Activated T-helper 1 cell treated with Interleukin-2 at 50 U/mL for 16 hours (primary cell): Measurements from ENCODE around the gene SHE.
"Not testable (repeated sequence)": the region's sequence is repeated elsewhere in the genome, so short reads cannot be mapped to it uniquely, and the experiment has no call there.

Source experiments
- DNase-seq: peaks from one replicate; pipeline ENCODE4 v3.0.0-alpha.2; 2020; ENCODE audit warnings: low read depth

SHE gene

GRCh38 chr1:154514066-154514553 is 11.9 kb upstream of the SHE start:
- no peak for DNase-seq

DNA sequence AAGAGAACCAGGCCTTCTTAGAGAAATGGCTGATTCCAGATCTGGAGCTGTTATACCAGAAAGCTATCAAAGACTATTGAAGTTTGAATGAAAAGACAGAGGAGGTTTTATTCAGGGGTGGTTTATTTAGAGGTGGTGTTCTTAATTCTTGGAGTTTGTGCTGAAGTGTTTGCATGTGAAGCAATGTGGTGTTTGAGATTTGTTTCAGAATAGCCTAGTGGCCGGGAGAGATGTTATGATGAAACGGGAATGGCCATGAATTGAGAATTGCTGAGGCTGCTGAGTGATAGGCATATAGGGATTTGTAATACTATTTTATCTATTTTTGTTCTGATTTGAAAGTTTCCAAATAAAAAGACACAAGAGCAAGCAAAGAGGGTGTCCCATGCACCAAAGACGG is 10.5 kb upstream of the SHE start:
- DNase-seq: no peak

- no peak for DNase-seq
These were observed 1.7 kb upstream of the SHE start for GRCh38 chr1:154503898-154504297.

DNA sequence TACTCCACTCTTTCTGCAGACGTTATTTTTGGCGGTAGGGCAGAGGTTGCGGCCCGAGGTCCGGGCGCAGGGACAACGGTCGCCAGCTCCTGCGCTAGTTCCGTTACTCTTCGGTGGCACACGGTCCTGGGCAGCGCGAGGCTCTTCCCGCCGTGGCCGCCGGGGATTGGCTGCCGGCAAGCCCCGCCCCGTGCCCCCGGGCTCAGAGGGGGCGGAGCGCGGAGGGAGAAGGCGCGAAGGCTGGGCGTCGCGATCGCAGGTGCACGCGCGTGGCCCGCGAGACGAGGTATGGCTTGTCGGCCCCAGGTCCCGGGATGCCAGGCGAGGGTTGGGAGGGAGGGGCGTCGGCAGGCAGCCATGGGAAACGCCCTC is 518 bp upstream of the SHE start:
- no peak for DNase-seq

DNA sequence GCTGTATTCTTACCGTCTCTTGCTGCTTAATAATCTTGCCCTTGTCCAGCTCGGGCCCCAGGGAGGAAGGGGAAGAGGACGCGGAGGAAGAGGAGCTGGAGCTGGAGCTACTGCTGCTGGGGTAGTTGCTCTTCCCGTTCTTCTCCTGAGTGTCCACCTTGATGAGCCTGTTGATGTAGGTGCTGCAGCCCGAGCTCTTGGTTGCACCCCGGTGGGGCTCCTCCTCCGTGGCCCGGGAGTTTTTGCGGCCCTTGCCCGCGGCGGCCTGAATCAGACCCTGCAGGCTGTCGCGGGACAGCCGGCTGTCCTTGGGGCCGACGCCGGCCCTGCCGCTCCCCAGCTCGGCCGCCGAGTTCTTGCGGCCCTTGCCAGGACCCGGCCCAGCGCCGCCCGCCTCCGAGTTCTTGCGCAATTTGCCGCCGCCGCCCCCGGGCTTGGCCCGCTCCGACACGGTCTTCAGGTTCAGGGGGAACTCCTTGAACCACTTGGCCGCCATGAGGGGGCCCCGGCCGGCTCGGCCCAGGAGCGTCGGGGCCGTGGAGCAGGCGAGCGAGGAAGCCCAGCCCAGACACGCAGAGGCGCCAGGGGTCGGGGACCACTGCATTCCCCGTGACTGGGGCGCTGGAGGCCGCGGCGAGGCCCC is 668 bp downstream of the SHE start:
- DNase-seq: no peak

DNA sequence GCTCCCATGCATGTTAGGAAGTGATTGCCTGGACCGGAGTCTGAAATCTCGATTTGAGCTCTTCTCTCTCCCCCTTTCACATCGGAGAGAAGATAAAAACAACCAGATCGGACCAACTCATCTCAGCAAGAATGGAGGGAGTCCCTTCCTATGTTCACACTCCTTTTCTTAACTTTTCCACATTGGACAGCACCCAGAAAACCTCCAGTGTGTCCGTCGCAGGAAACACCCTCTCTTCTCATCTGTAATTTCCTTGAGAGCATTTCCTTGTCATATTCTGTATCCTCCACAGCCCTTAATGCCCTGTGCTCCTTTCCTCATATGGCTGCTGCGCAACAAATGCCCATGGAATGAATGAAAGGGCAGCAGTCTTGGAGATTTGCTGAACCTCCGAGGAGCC is 1.7 kb downstream of the SHE start:
- no peak for DNase-seq

DNA sequence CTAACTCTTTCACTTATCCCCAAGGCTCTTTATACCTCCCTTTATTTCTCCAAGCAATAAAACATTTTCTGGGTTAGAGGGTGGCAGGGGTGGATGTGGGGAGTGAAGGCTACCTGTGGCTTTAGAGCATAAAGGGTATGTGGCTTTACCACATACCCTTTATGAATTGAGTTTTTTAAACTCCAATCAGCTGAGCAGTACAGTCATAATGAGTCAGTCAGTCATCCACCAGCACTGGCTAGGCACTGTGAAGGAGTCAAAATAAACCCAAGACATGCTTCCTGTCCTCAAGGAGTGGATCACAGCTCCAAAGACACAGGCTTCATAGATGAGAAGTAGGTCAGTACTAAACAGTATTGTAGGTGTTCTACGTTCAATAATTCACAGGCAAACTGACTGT is 2.8 kb downstream of the SHE start:
- no peak for DNase-seq

DNA sequence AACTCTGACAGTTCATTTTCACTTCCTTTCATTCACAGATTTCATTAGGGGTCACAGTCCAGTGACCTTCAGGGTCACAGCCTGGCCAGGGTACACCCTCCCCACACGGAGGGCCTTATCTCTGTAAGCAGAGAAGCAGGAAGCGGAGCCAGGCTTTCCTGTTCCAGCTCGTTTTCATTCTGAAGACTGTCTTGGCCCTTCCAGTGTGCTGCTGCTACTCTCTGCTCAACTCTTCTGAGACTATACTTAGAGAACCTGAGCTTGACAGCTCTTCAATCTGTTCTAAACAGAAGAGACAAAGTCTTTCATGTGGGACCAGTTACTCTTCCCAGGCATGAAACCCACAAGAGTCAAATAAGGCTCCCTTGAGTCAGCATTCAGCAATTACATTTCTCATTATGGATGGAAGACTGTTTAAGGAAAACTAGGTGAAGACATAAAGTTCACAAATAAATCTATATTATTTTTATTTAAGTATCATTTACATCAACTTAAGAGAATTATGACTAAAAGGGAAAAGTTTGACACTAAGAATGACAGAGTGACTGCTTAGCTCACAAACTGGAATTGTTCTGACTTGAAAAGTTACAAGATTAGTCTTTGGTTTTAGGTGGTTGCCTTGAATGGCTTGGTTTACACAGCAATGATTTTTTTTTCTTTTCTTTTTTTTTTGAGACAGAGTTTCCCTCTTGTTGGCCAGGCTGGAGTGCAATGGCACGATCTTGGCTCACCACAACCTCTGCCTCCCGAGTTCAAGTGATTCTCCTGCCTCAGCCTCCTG is 5.0 kb downstream of the SHE start:
- no peak for DNase-seq

GRCh38 chr1:154496383-154496782 is 5.8 kb downstream of the SHE start:
- no peak for DNase-seq

DNA sequence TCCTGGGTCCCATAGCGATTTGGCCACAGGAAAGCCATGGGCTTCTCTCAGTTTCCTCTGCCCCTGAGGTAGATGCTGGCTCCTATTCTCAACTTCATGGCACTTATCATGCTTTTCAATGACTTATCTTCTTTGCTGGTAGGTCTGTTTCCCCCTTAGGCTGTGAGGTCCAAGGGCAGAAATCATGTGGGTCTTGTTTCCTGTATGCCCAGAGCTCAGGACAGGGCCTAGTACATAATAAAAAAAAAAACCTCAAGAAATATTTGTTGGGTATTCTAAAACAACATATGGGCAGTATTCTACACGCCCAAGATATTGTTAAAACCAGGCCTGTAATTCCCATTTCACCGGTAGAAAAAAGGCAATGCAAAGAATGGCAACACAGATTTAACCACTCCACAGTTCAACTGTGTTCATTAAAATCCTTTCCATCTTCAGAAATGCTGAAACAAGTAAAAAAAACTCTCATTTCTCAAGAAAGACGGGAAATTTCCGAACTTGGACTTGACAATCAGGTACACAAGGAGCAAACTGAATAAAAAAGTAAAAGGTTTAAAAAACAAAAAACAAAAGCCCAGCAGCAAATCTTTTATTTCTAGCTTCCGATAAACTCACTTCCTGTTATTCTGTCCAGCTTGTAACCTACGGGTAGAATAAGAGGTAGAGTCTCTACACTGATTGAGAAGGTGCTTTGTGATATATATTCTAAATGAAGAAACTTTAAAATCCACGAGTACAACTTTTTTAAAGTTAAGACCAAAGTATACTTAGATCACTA is 6.5 kb downstream of the SHE start:
- no peak for DNase-seq

GRCh38 chr1:154493276-154493675 is 8.9 kb downstream of the SHE start:
- DNase-seq: no peak

DNA sequence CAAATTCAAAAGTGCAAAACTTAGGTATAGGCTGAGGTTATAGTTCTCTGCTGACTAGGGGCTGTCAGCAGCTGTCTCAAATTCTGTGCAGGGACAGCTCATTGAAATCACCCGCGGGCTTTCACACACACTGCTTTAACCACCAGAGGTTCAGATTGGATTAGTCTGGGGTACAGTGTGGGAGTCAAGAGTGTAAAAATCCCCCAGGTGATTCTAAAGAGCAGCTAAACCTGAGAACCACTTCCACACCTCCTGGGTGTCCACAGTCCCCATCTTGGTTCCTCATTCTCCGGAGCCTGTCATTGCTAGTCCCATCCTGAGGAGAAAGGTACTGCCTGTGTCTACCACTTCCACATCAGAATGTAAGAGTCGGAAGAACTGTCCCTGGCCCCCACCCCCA is 10.1 kb downstream of the SHE start:
- no peak for DNase-seq

- DNase-seq: no peak
These were observed 11.9 kb downstream of the SHE start for GRCh38 chr1:154490317-154490716.

GRCh38 chr1:154489695-154490274 is 12.4 kb downstream of the SHE start:
- DNase-seq: no peak

DNA sequence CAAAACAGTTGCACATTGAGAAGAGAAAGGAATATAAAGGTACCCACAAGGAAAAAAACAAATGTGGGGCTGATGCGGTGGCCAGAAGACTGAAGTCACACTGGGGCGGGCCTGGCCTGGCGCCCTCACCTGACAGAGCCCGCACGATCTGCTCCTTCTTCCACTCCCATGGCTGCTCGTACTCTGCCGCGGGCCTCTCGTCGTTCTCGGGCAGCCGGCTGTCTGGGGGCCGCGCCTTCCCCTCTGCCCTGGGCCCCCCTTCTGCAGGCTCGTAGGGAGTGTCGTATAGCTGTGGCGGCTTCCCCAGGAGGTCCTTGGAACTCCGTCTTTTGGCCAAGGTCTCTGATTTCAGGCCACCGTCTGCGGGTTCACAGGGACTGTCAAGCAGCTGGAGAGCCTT is 13.3 kb downstream of the SHE start:
- no peak for DNase-seq

DNA sequence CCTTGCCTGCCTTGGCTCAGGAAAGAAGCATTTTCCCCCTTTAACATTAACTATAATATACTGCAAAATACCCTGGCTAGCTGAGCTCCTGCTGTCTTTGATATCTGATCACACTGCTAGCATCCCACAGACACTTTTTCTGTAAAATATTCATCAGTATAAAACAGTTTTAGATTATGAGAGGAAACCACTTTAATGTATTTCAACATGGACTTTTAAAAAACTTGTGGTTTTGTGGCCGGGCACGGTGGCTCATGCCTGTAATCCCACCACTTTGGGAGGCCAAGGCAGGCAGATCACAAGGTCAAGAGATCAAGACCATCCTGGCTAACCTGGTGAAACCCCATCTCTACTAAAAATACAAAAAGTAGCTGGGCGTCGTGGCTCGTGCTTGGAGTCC is 15.5 kb downstream of the SHE start:
- not testable (repeated sequence) for DNase-seq

DNA sequence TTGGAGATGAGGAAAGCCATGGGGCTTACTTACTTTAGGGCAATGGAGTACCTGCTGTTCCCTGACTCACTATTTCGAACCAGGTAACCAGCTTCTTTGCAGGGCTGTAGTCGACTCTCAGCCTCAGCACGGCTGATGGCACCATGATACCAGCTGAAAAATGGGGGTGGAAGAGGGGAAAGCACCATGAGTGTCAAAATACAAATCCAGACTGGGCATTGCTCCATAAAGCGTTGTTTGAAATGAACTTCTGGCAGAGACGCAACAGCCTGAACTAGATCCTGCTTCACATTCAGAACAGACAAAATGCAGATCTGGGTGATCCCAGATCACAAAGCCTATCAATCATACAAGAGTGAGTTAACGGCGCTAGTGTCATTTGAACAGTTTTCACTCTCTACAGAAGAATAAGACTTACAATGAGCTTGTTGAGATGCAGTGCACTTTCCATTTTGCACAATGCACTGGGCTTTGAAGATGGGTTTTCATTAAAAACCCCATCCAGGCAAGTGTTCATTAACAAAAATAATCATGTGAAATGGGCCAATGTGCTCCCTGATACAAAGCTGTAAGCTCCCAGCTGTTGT is 16.2 kb downstream of the SHE start:
- no peak for DNase-seq

- no peak for DNase-seq
These were observed 17.1 kb downstream of the SHE start for GRCh38 chr1:154485106-154485505.

DNA sequence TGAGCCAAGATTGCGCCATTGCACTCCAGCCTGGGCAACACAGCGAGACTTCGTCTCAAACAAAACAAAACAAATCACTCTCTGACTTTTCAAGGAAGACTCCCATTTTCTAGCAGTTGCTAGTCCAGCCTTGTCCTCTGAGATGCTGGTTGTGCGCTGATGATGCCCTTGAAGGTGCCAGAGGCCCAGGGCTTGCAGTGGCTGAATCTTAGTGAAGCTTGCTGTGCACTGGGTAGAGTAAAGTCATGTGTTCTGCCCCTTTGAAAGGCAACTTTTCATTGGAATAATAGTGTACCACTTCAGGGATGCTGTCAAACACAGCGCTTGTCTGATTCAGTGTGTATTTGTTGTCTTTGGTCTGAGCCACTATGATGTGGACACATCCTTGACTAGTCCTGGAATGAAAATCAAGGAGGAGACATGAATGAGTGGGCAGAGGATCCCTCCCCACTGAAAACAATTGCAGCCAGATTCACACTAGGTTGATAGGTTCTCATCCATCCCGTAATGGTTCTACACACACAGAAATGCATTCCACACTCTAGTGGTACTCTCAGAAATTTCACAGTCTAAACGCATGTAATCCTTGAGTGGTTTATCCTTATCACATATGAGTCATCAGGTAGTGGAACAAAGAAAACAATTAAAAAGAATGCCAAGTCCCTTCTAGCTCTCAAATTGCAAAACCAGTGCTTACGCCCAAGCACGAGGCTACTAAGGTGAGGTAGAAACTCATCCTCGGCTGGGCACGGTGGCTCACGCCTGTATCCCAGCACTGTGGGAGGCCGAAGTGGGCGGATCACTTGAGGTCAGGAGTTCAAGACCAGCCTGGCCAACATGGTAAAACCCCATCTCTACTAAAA is 18.0 kb downstream of the SHE start:
- DNase-seq: no peak

DNA sequence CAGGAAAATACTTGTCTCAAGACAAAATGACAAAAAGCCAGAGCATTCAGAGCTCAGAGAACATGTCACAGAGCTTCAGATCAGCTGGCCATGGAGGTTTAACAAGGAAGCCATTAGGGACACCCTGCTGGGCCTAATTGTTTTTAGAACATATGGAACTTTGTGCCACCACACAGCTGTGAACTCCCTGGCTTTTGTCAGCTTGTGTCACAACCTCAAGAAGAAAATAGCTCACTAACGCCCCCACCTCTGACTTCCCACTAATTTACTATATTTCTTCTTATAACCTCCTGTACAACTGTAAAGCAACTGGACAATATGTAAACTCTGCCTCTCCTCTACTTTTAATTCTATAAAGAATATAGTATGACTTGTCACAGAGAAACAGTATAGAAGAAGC is 21.2 kb downstream of the SHE start:
- DNase-seq: no peak

GRCh38 chr1:154479764-154480421 is 22.3 kb downstream of the SHE start:
- no peak for DNase-seq
